GM10847 (cell line): ENCODE results near the gene SLC44A5.

Experiments
- POLR2A ChIP-seq: IDR thresholded peaks from 2 replicates; pipeline ENCODE4 v1.6.1; 2011; ENCODE audit not compliant: insufficient read length; ENCODE audit errors: extremely low read depth

The SLC44A5 gene

GRCh38 chr1:75602486-75602885 is 8.4 kb downstream of the SLC44A5 start:
- TF ChIP-seq POLR2A = no peak

GRCh38 chr1:75600781-75601180 is 10.1 kb downstream of the SLC44A5 start:
- no peak for TF ChIP-seq POLR2A

GRCh38 chr1:75594327-75594726 is 16.6 kb downstream of the SLC44A5 start:
- TF ChIP-seq POLR2A = no peak

- no peak for TF ChIP-seq POLR2A
Observed at GRCh38 chr1:75589637-75590036, 21.3 kb downstream of the SLC44A5 start.

GRCh38 chr1:75588779-75589475 is 22.0 kb downstream of the SLC44A5 start:
- TF ChIP-seq POLR2A = no peak

- no peak for TF ChIP-seq POLR2A
Observed at GRCh38 chr1:75587692-75588091, 23.2 kb downstream of the SLC44A5 start.

GRCh38 chr1:75583282-75583681 is 27.6 kb downstream of the SLC44A5 start:
- TF ChIP-seq POLR2A = no peak

- no peak for TF ChIP-seq POLR2A
Observed at GRCh38 chr1:75582725-75583261, 28.1 kb downstream of the SLC44A5 start.

GRCh38 chr1:75579046-75579445 is 31.9 kb downstream of the SLC44A5 start:
- no peak for TF ChIP-seq POLR2A

GRCh38 chr1:75575837-75576236 is 35.1 kb downstream of the SLC44A5 start:
- TF ChIP-seq POLR2A = no peak

GRCh38 chr1:75567191-75567590 is 43.7 kb downstream of the SLC44A5 start:
- no peak for TF ChIP-seq POLR2A

- no peak for TF ChIP-seq POLR2A
Observed at GRCh38 chr1:75559800-75560199, 51.1 kb downstream of the SLC44A5 start.

GRCh38 chr1:75559136-75559535 is 51.8 kb downstream of the SLC44A5 start:
- no peak for TF ChIP-seq POLR2A

- no peak for TF ChIP-seq POLR2A
Observed at GRCh38 chr1:75554870-75555269, 56.0 kb downstream of the SLC44A5 start.

- TF ChIP-seq POLR2A = no peak
Observed at GRCh38 chr1:75554181-75554580, 56.7 kb downstream of the SLC44A5 start.

- TF ChIP-seq POLR2A = no peak
Observed at GRCh38 chr1:75550559-75550958, 60.4 kb downstream of the SLC44A5 start.
